ENCODE measurements around the gene PLEKHG1. TPM values are rescaled to one million over a fixed set of nuclear protein-coding genes. Genes with fewer than 3 reads are reported as not detected.

Gene PLEKHG1
- total and polyA plus RNA-seq, 9 donors, result 5.3 to 74.0 (median 11.9) TPM

GRCh38 chr6:150615967-150616366 lies 16.3 kb downstream of the PLEKHG1 start:
- H3K36me3 ChIP-seq, result no peaks in the 10 kb centered on the region
- DNase-seq, result no peak
- no peaks in the 10 kb centered on the region for H3K27me3 ChIP-seq
- no peaks in the 10 kb centered on the region for H3K9me3 ChIP-seq
- TF ChIP-seq EP300 (IDR thresholded peaks at IDR 0.05) (no peak), POLR2A (IDR thresholded peaks at IDR 0.05) (no peak)
- TF ChIP-seq, protein P1, sequence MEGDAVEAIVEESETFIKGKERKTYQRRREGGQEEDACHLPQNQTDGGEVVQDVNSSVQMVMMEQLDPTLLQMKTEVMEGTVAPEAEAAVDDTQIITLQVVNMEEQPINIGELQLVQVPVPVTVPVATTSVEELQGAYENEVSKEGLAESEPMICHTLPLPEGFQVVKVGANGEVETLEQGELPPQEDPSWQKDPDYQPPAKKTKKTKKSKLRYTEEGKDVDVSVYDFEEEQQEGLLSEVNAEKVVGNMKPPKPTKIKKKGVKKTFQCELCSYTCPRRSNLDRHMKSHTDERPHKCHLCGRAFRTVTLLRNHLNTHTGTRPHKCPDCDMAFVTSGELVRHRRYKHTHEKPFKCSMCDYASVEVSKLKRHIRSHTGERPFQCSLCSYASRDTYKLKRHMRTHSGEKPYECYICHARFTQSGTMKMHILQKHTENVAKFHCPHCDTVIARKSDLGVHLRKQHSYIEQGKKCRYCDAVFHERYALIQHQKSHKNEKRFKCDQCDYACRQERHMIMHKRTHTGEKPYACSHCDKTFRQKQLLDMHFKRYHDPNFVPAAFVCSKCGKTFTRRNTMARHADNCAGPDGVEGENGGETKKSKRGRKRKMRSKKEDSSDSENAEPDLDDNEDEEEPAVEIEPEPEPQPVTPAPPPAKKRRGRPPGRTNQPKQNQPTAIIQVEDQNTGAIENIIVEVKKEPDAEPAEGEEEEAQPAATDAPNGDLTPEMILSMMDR (IDR thresholded peaks at IDR 0.05), result no peak
- H3K4me1 ChIP-seq (ENCODE audit: insufficient read depth), result peaks cover 2% of the 10 kb centered on the region
- H3K4me3 ChIP-seq, result no peak overlapping the region
- intact Hi-C loops (cut with DNase I), result no loop called here
- no peak overlapping the region for H3K27ac ChIP-seq

GRCh38 chr6:150616586-150616985 lies 16.9 kb downstream of the PLEKHG1 start:
- no peaks in the 10 kb centered on the region for H3K9me3 ChIP-seq
- intact Hi-C loops (cut with DNase I), result no loop called here
- WGBS, 3 donors, result 77 to 79% (median 77%) methylated on average over 2 of the region's 2 CpGs
- no peak for DNase-seq
- no peaks in the 10 kb centered on the region for H3K36me3 ChIP-seq
- H3K4me3 ChIP-seq, result no peak overlapping the region
- peaks cover 2% of the 10 kb centered on the region for H3K4me1 ChIP-seq (ENCODE audit: insufficient read depth)
- H3K27ac ChIP-seq, result no peak overlapping the region
- TF ChIP-seq, protein P1 (IDR thresholded peaks at IDR 0.05), result no peak
- TF ChIP-seq POLR2A (IDR thresholded peaks at IDR 0.05) (no peak), EP300 (IDR thresholded peaks at IDR 0.05) (no peak)
- no peaks in the 10 kb centered on the region for H3K27me3 ChIP-seq

DNA sequence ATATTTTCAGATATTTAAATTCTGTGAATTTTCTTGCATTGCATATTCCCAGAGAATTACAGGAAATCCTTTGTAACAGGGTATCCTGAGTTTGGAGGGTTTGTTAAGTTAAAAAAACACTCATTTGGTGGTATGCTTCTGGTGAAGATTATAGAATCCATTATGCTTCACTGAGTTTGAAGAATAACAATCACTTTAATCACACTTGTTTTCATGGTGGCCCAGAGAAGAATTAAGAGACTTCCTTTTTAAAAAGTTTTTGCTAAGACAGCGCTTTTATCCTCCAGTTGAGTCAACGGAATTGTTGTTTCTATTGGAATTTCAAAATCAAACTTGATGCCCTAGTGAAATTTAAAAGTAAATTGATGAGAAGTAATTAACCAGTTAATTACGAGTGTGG lies 17.4 kb downstream of the PLEKHG1 start:
- no peak overlapping the region for H3K4me3 ChIP-seq
- intact Hi-C loops (cut with DNase I), result no loop called here
- H3K9me3 ChIP-seq, result no peaks in the 10 kb centered on the region
- no peak for TF ChIP-seq EP300 (IDR thresholded peaks at IDR 0.05)
- TF ChIP-seq, protein P1 (IDR thresholded peaks at IDR 0.05), result no peak
- TF ChIP-seq POLR2A (IDR thresholded peaks at IDR 0.05), result no peak
- H3K4me1 ChIP-seq (ENCODE audit: insufficient read depth), result peaks cover 2% of the 10 kb centered on the region
- no peaks in the 10 kb centered on the region for H3K27me3 ChIP-seq
- no peaks in the 10 kb centered on the region for H3K36me3 ChIP-seq
- H3K27ac ChIP-seq, result no peak overlapping the region
- DNase-seq, result no peak
- 76 to 86% (median 85%) methylated on average over 3 of the region's 3 CpGs for WGBS, 3 donors

GRCh38 chr6:150617496-150618460 lies 18.1 kb downstream of the PLEKHG1 start:
- WGBS, 3 donors, result 55 to 75% (median 65%) methylated on average over 6 of the region's 6 CpGs
- no peak overlapping the region for H3K4me3 ChIP-seq
- H3K36me3 ChIP-seq, result no peaks in the 10 kb centered on the region
- TF ChIP-seq, protein P1 (IDR thresholded peaks at IDR 0.05), result no peak
- TF ChIP-seq EP300 (IDR thresholded peaks at IDR 0.05) (no peak), POLR2A (IDR thresholded peaks at IDR 0.05) (no peak)
- no peaks in the 10 kb centered on the region for H3K9me3 ChIP-seq
- H3K4me1 ChIP-seq (ENCODE audit: insufficient read depth), result peaks cover 2% of the 10 kb centered on the region
- no peak overlapping the region for H3K27ac ChIP-seq
- no peaks in the 10 kb centered on the region for H3K27me3 ChIP-seq
- intact Hi-C loops (cut with DNase I), result no loop called here
- no peak for DNase-seq
